Parathyroid adenoma (tissue), 2 donors: Measurements from ENCODE around the gene RER1.
A peak's percentile ranks its signal among the peaks of the same experiment; 100 is the strongest.

Experiments used
- H2AFZ ChIP-seq: fragments of 300-600 bp; sonication (generic); one replicate; pipeline ENCODE4 v1.7.0; 2017; ENCODE audit warnings: antibody characterized with exemption, mild to moderate bottlenecking
- H3K27ac ChIP-seq: fragments of 300-600 bp; sonication (generic); one replicate; pipeline ENCODE4 v1.7.0; 2017
- H3K27me3 ChIP-seq: fragments of 300-600 bp; sonication (generic); one replicate; pipeline ENCODE4 v1.7.0; 2017; ENCODE audit warnings: low read length; ENCODE audit not compliant: control insufficient read depth, insufficient read depth
- H3K36me3 ChIP-seq: fragments of 300-600 bp; sonication (generic); one replicate; pipeline ENCODE4 v1.7.0; 2017; ENCODE audit warnings: low read length; ENCODE audit not compliant: control insufficient read depth, insufficient read depth
- H3K4me1 ChIP-seq: fragments of 300-600 bp; sonication (generic); one replicate; pipeline ENCODE4 v1.7.0; 2017; ENCODE audit warnings: control low read depth
- H3K4me2 ChIP-seq: fragments of 300-600 bp; sonication (generic); one replicate; pipeline ENCODE4 v1.7.0; 2017; ENCODE audit warnings: low read length
- H3K4me3 ChIP-seq: fragments of 300-600 bp; sonication (generic); one replicate; pipeline ENCODE4 v1.7.0; 2017; ENCODE audit warnings: low read depth, low read length
- H3K79me2 ChIP-seq: fragments of 300-600 bp; sonication (generic); one replicate; pipeline ENCODE4 v1.7.0; 2017; ENCODE audit warnings: control low read depth
- H3K9ac ChIP-seq: fragments of 300-600 bp; sonication (generic); one replicate; pipeline ENCODE4 v1.7.0; 2017; ENCODE audit warnings: mild to moderate bottlenecking
- H3K9me3 ChIP-seq: fragments of 300-600 bp; sonication (generic); one replicate; pipeline ENCODE4 v1.7.0; 2017; ENCODE audit warnings: low read length; ENCODE audit not compliant: control insufficient read depth
- TF ChIP-seq, protein P1 (sequence below): fragments of 300-600 bp; sonication (generic); IDR thresholded peaks from one replicate; pipeline ENCODE4 v1.7.0; 2017; ENCODE audit warnings: antibody characterized with exemption, mild to moderate bottlenecking
- donor health status: primary hyperparathyroidism.

RER1 gene

DNA sequence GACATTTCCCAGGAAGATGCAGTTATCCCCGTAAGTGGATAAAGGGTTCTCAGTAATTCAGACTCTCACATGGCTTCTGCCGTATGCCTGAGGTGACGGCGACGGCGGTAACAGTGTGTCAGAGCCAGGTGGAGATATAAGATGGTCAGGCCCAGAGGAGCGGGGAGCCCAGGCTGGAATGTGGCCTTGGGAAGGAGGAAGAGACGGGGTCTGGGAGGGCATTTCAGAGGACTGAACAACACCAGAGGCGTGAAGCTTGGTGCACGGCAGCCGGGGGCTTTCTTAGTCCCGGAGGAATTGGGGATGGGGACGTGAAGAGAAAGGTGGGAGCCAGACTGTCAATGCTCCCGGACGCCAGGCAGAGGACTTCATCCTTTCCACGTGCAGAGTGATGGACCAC, 1.0 kb downstream of the RER1 start:
- Histone ChIP-seq H3K4me2 (peak overlapping the region; percentile 64), H3K27me3 (no peaks in the 10 kb centered on the region), H3K4me1 (peaks cover 5% of the 10 kb centered on the region), H3K9ac (no peak overlapping the region), H3K79me2 (peaks cover 21% of the 10 kb centered on the region), H3K36me3 (no peaks in the 10 kb centered on the region), H3K9me3 (no peaks in the 10 kb centered on the region), H3K4me3 (peak overlapping the region; percentile 63), H3K27ac (no peak overlapping the region), H2AFZ (no peak overlapping the region)
- TF ChIP-seq, protein P1, sequence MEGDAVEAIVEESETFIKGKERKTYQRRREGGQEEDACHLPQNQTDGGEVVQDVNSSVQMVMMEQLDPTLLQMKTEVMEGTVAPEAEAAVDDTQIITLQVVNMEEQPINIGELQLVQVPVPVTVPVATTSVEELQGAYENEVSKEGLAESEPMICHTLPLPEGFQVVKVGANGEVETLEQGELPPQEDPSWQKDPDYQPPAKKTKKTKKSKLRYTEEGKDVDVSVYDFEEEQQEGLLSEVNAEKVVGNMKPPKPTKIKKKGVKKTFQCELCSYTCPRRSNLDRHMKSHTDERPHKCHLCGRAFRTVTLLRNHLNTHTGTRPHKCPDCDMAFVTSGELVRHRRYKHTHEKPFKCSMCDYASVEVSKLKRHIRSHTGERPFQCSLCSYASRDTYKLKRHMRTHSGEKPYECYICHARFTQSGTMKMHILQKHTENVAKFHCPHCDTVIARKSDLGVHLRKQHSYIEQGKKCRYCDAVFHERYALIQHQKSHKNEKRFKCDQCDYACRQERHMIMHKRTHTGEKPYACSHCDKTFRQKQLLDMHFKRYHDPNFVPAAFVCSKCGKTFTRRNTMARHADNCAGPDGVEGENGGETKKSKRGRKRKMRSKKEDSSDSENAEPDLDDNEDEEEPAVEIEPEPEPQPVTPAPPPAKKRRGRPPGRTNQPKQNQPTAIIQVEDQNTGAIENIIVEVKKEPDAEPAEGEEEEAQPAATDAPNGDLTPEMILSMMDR = no peak

DNA sequence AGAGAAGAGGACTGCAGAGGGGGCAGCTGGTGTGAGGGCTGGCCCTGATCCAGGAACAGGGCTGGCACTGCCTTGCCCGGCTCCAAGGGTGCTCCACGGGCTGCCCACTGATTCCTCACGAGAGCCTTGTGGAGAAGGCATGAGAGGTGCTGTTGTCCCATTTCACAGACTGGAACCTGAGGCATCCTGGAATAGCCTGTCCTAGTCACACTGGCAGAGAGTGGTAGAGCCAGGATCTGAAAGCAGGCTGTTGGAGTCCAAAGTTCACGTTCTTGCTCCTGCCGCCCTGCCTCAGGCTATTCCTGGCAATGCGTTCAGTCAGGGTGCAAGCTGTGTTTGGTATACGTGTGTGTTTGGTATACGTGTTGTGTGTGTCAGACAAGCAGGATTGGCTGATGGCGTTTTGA, 1.8 kb downstream of the RER1 start:
- no peak overlapping the region for H3K27ac ChIP-seq
- no peak overlapping the region for H2AFZ ChIP-seq
- H3K79me2 ChIP-seq = peaks cover 21% of the 10 kb centered on the region
- no peak overlapping the region for H3K4me3 ChIP-seq
- H3K36me3 ChIP-seq = no peaks in the 10 kb centered on the region
- TF ChIP-seq, protein P1 = no peak
- H3K9me3 ChIP-seq = no peaks in the 10 kb centered on the region
- H3K4me2 ChIP-seq = no peak overlapping the region
- H3K9ac ChIP-seq = no peak overlapping the region
- peaks cover 5% of the 10 kb centered on the region for H3K4me1 ChIP-seq
- no peaks in the 10 kb centered on the region for H3K27me3 ChIP-seq

- H2AFZ ChIP-seq = no peak overlapping the region
- H3K4me2 ChIP-seq = no peak overlapping the region
- H3K4me1 ChIP-seq = peaks cover 5% of the 10 kb centered on the region
- no peak overlapping the region for H3K9ac ChIP-seq
- H3K27me3 ChIP-seq = no peaks in the 10 kb centered on the region
- no peaks in the 10 kb centered on the region for H3K36me3 ChIP-seq
- TF ChIP-seq, protein P1 = no peak
- H3K4me3 ChIP-seq = no peak overlapping the region
- H3K79me2 ChIP-seq = peaks cover 21% of the 10 kb centered on the region
- H3K27ac ChIP-seq = no peak overlapping the region
- no peaks in the 10 kb centered on the region for H3K9me3 ChIP-seq
Measured at GRCh38 chr1:2394220-2394619, 2.6 kb downstream of the RER1 start.

DNA sequence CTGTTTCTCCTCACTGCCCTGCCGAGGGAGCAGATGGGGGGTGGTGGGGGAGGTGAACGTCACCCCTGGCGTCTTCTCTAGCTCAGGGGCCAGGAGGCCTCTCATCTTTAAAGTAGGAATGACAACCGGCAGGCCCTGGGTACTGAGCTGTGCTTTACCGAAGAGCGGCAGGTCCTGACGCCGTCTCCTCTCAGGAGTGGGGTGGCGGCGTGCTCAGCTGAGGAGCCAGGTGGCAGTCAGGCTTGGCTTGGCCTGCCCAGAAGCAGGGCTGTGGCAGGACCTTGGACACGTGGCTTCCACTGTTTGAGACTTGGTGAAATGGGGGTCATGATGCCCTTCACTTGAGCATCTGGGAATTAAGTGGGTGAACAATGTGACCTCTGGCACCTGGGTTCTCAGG, 3.1 kb downstream of the RER1 start:
- Histone ChIP-seq H3K9me3 (no peaks in the 10 kb centered on the region), H3K27me3 (no peaks in the 10 kb centered on the region), H3K9ac (no peak overlapping the region), H3K27ac (no peak overlapping the region), H3K4me1 (peaks cover 5% of the 10 kb centered on the region), H2AFZ (no peak overlapping the region), H3K79me2 (peaks cover 21% of the 10 kb centered on the region), H3K4me3 (no peak overlapping the region), H3K4me2 (no peak overlapping the region), H3K36me3 (no peaks in the 10 kb centered on the region)
- TF ChIP-seq, protein P1 = no peak

GRCh38 chr1:2395245-2395644, 3.6 kb downstream of the RER1 start:
- no peaks in the 10 kb centered on the region for H3K9me3 ChIP-seq
- H3K4me1 ChIP-seq = peaks cover 5% of the 10 kb centered on the region
- H3K27ac ChIP-seq = no peak overlapping the region
- H2AFZ ChIP-seq = no peak overlapping the region
- no peak overlapping the region for H3K9ac ChIP-seq
- peaks cover 21% of the 10 kb centered on the region for H3K79me2 ChIP-seq
- H3K4me3 ChIP-seq = no peak overlapping the region
- H3K36me3 ChIP-seq = no peaks in the 10 kb centered on the region
- no peak overlapping the region for H3K4me2 ChIP-seq
- no peaks in the 10 kb centered on the region for H3K27me3 ChIP-seq
- TF ChIP-seq, protein P1 = no peak
